Mammary epithelial cell (primary cell): ENCODE measurements around the gene TENM4.

Experiments used
- EZH2 ChIP-seq: IDR thresholded peaks from 2 replicates; pipeline ENCODE4 v1.6.1; 2012; ENCODE audit warnings: low read length, inconsistent platforms, borderline replicate concordance
- TF ChIP-seq, protein P1 (sequence below), 2 donors: IDR thresholded peaks in 1 of 2; conservative IDR thresholded peaks in 1 of 2; 2 replicates each; pipeline ENCODE4 v1.5.1; 2011 to 2012; ENCODE audit warnings: inconsistent platforms in 2 of 2, low read length in 2 of 2, mild to moderate bottlenecking in 2 of 2, control low read depth in 1 of 2, low read depth in 1 of 2; ENCODE audit not compliant: insufficient read depth in 1 of 2; ENCODE audit errors: extremely low read depth in 1 of 2

DNA sequence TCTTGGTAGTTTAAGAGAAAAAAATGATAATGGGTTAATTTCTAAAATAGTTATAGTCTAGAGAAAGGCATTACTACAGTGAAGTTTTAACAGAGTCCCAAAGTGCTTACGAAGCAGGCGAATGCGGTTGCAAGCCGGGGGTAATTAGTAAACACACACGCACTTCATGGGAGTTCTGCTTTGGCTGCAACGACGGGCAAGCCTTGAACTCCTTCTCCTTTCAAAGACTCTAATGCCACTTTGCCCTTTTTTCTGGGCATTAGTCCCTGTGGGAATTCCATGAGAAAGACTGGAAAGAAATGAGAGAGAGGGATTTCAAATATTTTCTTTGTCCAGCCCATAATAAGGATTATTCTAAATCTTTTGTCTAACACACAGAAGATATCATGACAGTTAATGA, 66.1 kb downstream of the TENM4 start:
- TF ChIP-seq, protein P1, sequence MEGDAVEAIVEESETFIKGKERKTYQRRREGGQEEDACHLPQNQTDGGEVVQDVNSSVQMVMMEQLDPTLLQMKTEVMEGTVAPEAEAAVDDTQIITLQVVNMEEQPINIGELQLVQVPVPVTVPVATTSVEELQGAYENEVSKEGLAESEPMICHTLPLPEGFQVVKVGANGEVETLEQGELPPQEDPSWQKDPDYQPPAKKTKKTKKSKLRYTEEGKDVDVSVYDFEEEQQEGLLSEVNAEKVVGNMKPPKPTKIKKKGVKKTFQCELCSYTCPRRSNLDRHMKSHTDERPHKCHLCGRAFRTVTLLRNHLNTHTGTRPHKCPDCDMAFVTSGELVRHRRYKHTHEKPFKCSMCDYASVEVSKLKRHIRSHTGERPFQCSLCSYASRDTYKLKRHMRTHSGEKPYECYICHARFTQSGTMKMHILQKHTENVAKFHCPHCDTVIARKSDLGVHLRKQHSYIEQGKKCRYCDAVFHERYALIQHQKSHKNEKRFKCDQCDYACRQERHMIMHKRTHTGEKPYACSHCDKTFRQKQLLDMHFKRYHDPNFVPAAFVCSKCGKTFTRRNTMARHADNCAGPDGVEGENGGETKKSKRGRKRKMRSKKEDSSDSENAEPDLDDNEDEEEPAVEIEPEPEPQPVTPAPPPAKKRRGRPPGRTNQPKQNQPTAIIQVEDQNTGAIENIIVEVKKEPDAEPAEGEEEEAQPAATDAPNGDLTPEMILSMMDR (conservative IDR thresholded peaks at IDR 0.05 in 1 of 2, IDR thresholded peaks at IDR 0.05 in 1 of 2; ENCODE audit: extremely low read depth in 1 of 2, insufficient read depth in 1 of 2, low read depth in 1 of 2, low read length in 2 of 2): no peak
- no peak for TF ChIP-seq EZH2
